Gastroesophageal sphincter (tissue), 3 donors: ENCODE results near the gene ITPKC.
"Not testable (repeated sequence)": the region's sequence is repeated elsewhere in the genome, so short reads cannot be mapped to it uniquely, and the experiment has no call there.

ENCODE experiments used
- CTCF ChIP-seq, 4 experiments: fragments of 200-600 bp in 2 of 4; fragments of 450-650 bp in 2 of 4; sonication (generic) in 1 of 4; IDR thresholded peaks; one replicate each; pipeline ENCODE4 v1.5.1; 2017 to 2019; ENCODE audit warnings: antibody characterized with exemption in 4 of 4, mild to moderate bottlenecking in 2 of 4, moderate library complexity in 2 of 4
- POLR2A ChIP-seq, 2 donors: fragments of 450-650 bp; IDR thresholded peaks; one replicate each; pipeline ENCODE4 v1.6.1; 2017; ENCODE audit warnings: antibody characterized with exemption in 2 of 2, mild to moderate bottlenecking in 2 of 2, moderate library complexity in 1 of 2
- POLR2AphosphoS5 ChIP-seq: sonication (generic); formaldehyde crosslinking; IDR thresholded peaks from one replicate; pipeline ENCODE4 v1.6.1; 2017; ENCODE audit warnings: antibody characterized with exemption

DNA sequence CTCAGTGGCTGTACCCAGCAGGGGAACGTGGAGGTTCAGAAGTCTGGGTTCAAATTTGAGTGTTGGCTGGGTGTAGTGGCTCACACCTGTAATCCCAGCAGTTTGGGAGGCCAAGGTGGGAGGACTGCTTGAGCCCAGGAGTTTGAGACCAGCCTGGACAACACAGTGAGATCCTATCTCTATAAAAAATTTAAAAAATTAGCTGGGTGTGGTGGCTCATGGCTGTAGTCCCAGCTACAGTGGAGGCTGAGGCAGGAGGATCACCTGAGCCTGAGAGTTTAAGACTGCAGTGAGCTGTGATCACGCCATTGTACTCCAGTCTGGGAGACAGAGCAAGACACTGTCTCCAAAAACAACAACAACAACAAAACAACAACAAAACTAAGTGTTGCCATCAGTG lies 67.2 kb downstream of the ITPKC start:
- not testable (repeated sequence) for TF ChIP-seq CTCF (IDR thresholded peaks at IDR 0.05); POLR2A (IDR thresholded peaks at IDR 0.05); POLR2AphosphoS5
